Muscle layer of colon (tissue), 2 donors: ENCODE data around the gene EVX2.

Experiments used
- H3K27ac ChIP-seq: one replicate; pipeline ENCODE4 v1.7.0; 2013; ENCODE audit warnings: low read depth, mild to moderate bottlenecking, low read length, moderate library complexity
- H3K27me3 ChIP-seq, 2 donors: one replicate each; pipeline ENCODE4 v1.7.0; 2013; ENCODE audit warnings: low read length in 2 of 2, mild to moderate bottlenecking in 2 of 2; ENCODE audit not compliant: insufficient read depth in 2 of 2, control insufficient read depth in 1 of 2
- H3K36me3 ChIP-seq: one replicate; pipeline ENCODE4 v1.7.0; 2013; ENCODE audit warnings: mild to moderate bottlenecking, low read length; ENCODE audit not compliant: insufficient read depth
- H3K4me1 ChIP-seq: one replicate; pipeline ENCODE4 v1.7.0; 2013; ENCODE audit warnings: mild to moderate bottlenecking, low read length; ENCODE audit not compliant: insufficient read depth
- H3K4me3 ChIP-seq, 2 donors: one replicate each; pipeline ENCODE4 v1.7.0; 2013; ENCODE audit warnings: low read length in 2 of 2, low read depth in 1 of 2, mild to moderate bottlenecking in 1 of 2, moderate library complexity in 1 of 2
- H3K9ac ChIP-seq: one replicate; pipeline ENCODE4 v1.7.0; 2013; ENCODE audit warnings: low read length
- H3K9me3 ChIP-seq: one replicate; pipeline ENCODE4 v1.7.0; 2013; ENCODE audit warnings: mild to moderate bottlenecking, low read length
- donor health status: abdominal sarcoma.
- donor health status: Adenocarcinoma of cecum.

EVX2 gene

GRCh38 chr2:176035013-176035691, 48.6 kb downstream of the EVX2 start:
- H3K36me3 ChIP-seq, result no peaks in the 10 kb centered on the region
- H3K9me3 ChIP-seq, result no peaks in the 10 kb centered on the region
- no peak overlapping the region for H3K4me3 ChIP-seq
- H3K9ac ChIP-seq, result no peak overlapping the region
- H3K27me3 ChIP-seq, result peaks cover 0 to 5% of the 10 kb centered on the region in 2 donors
- no peak overlapping the region for H3K27ac ChIP-seq
- no peaks in the 10 kb centered on the region for H3K4me1 ChIP-seq

DNA sequence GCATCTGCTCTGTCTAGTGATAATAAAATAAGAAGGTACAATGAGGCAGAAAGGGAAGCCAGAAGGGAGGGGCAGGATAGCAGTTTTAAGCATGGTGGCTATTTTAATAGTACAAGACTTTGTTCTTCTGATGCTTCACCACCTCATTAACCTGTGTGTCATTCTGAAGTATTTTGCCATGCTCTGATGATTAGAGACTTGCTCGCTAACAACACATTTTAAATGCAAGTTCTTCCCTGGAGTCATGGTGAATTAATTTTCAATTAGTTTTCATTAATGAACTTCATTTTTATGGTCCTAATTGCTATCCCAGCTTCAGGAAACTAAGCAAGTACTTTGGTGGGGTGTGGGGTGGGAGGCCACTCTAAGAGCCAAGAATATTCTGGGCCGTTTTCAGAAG, 56.0 kb downstream of the EVX2 start:
- H3K9ac ChIP-seq, result no peak overlapping the region
- no peak overlapping the region for H3K4me3 ChIP-seq
- H3K4me1 ChIP-seq, result no peaks in the 10 kb centered on the region
- no peaks in the 10 kb centered on the region for H3K27me3 ChIP-seq
- H3K9me3 ChIP-seq, result no peaks in the 10 kb centered on the region
- no peaks in the 10 kb centered on the region for H3K36me3 ChIP-seq
- H3K27ac ChIP-seq, result no peak overlapping the region
